ENCODE measurements around the gene FCMR. TPM values are rescaled to one million over a fixed set of nuclear protein-coding genes. Genes with fewer than 3 reads are reported as not detected.

The FCMR gene
- total RNA-seq = not detected
- not detected for polyA plus RNA-seq (2013, experiment 1 of 2)
- polyA plus RNA-seq (2013, experiment 2 of 2) = not detected
- long read RNA-seq, experiment 1 = 0 reads
- long read RNA-seq, experiment 2 = 0 reads
- long read RNA-seq, experiment 3 = 0 reads
- long read RNA-seq, experiment 4 = 0 reads

GRCh38 chr1:206921772-206922265 lies at the start of gene FCMR:
Gene FCMR, minus strand, starts transcription at chr1:206921941. Its CDS starts 87 bp downstream, at chr1:206921854.
- Histone ChIP-seq H3K27ac (ENCODE audit: low read depth, low read length) (no peak within 1 kb of the TSS), H3K9me3 (ENCODE audit: control insufficient read depth, low read length) (no peaks in the 10 kb centered on the region), H3K4me3 (ENCODE audit: low read length) (no peak within 1 kb of the TSS), H3K9ac (ENCODE audit: extremely low read depth, low read length, poor library complexity, severe bottlenecking) (no peak within 1 kb of the TSS), H3K36me3 (ENCODE audit: control insufficient read depth, insufficient read depth, low read length) (no peaks in the 10 kb centered on the region), H3K4me1 (ENCODE audit: control insufficient read depth, insufficient read depth, low read length) (no peaks in the 10 kb centered on the region), H3K27me3 (ENCODE audit: control insufficient read depth, insufficient read depth, low read length, poor library complexity, severe bottlenecking) (peaks cover 6% of the 10 kb centered on the region)
- Mint-ChIP-seq H3K4me3 (no peak within 1 kb of the TSS), H3K27me3 (ENCODE audit: insufficient read depth) (peaks cover 5% of the 10 kb centered on the region), H3K9me3 (no peaks in the 10 kb centered on the region), H3K4me1 (no peaks in the 10 kb centered on the region), H3K27ac (no peak within 1 kb of the TSS), H3K36me3 (ENCODE audit: low read depth) (no peaks in the 10 kb centered on the region)
- 86 to 87% methylated on average over 6 to 7 of the region's 7 CpGs for WGBS, 2 experiments (ENCODE audit: insufficient coverage in 1 of 2, insufficient read length in 1 of 2)
- no peak for DNase-seq
- TF ChIP-seq, protein P1, sequence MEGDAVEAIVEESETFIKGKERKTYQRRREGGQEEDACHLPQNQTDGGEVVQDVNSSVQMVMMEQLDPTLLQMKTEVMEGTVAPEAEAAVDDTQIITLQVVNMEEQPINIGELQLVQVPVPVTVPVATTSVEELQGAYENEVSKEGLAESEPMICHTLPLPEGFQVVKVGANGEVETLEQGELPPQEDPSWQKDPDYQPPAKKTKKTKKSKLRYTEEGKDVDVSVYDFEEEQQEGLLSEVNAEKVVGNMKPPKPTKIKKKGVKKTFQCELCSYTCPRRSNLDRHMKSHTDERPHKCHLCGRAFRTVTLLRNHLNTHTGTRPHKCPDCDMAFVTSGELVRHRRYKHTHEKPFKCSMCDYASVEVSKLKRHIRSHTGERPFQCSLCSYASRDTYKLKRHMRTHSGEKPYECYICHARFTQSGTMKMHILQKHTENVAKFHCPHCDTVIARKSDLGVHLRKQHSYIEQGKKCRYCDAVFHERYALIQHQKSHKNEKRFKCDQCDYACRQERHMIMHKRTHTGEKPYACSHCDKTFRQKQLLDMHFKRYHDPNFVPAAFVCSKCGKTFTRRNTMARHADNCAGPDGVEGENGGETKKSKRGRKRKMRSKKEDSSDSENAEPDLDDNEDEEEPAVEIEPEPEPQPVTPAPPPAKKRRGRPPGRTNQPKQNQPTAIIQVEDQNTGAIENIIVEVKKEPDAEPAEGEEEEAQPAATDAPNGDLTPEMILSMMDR (conservative IDR thresholded peaks at IDR 0.05) = no peak

DNA sequence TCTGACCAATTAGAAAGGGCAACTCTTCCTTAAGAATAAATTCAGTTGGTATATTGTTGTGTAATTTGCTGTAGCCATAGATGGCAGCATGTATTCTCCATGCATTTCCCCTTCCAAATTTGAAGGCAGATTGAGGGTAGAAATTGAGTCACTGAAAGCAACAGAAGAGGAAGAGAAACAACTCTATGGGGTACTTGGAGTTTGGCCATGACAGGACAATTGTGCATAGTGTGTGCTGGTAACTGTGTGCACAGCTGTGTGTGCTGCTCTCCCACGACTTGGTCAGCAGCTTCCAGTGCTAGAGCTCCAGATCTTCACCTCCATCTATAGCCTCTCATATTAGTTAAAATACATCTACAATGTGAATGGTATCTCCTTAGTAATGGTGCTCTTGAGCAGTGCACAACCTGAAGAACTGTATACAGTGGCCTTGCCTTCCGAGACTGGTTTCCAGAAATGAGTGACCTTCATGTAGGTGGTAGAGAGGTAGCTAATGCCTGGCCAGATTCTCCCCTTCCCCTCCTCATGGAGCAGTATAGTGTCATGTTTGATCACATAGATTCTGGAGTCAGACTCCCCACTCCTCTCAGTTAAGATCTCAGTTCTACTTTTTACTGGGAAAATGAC lies 49.4 kb upstream of the FCMR start:
- H3K27ac ChIP-seq (ENCODE audit: low read depth, low read length) = no peak overlapping the region
- H3K4me3 ChIP-seq (ENCODE audit: low read length) = no peak overlapping the region
- no peaks in the 10 kb centered on the region for H3K9me3 ChIP-seq (ENCODE audit: control insufficient read depth, low read length)
- TF ChIP-seq, protein P1 (conservative IDR thresholded peaks at IDR 0.05) = no peak
- H3K4me1 Mint-ChIP-seq = peaks cover 9% of the 10 kb centered on the region
- H3K9me3 Mint-ChIP-seq = no peaks in the 10 kb centered on the region
- peaks cover 9% of the 10 kb centered on the region for H3K27me3 ChIP-seq (ENCODE audit: control insufficient read depth, insufficient read depth, low read length, poor library complexity, severe bottlenecking)
- WGBS, 2 experiments (ENCODE audit: insufficient coverage in 1 of 2, insufficient read length in 1 of 2) = 85 to 100% methylated on average over 1 to 2 of the region's 2 CpGs
- no peak overlapping the region for H3K9ac ChIP-seq (ENCODE audit: extremely low read depth, low read length, poor library complexity, severe bottlenecking)
- no peaks in the 10 kb centered on the region for H3K36me3 ChIP-seq (ENCODE audit: control insufficient read depth, insufficient read depth, low read length)
- no peaks in the 10 kb centered on the region for H3K36me3 Mint-ChIP-seq (ENCODE audit: low read depth)
- no peak for DNase-seq
- H3K27ac Mint-ChIP-seq = no peak overlapping the region
- peaks cover 10% of the 10 kb centered on the region for H3K4me1 ChIP-seq (ENCODE audit: control insufficient read depth, insufficient read depth, low read length)
- no peak overlapping the region for H3K4me3 Mint-ChIP-seq
- peaks cover 27% of the 10 kb centered on the region for H3K27me3 Mint-ChIP-seq (ENCODE audit: insufficient read depth)

- H3K4me3 Mint-ChIP-seq = no peak within 1 kb of the TSS
- no peaks in the 10 kb centered on the region for H3K36me3 Mint-ChIP-seq (ENCODE audit: low read depth)
- H3K4me1 ChIP-seq (ENCODE audit: control insufficient read depth, insufficient read depth, low read length) = peaks cover 10% of the 10 kb centered on the region
- H3K4me3 ChIP-seq (ENCODE audit: low read length) = no peak within 1 kb of the TSS
- no peaks in the 10 kb centered on the region for H3K9me3 Mint-ChIP-seq
- H3K4me1 Mint-ChIP-seq = peaks cover 9% of the 10 kb centered on the region
- H3K9ac ChIP-seq (ENCODE audit: extremely low read depth, low read length, poor library complexity, severe bottlenecking) = no peak within 1 kb of the TSS
- TF ChIP-seq, protein P1 (conservative IDR thresholded peaks at IDR 0.05) = no peak
- H3K27ac Mint-ChIP-seq = no peak within 1 kb of the TSS
- H3K36me3 ChIP-seq (ENCODE audit: control insufficient read depth, insufficient read depth, low read length) = no peaks in the 10 kb centered on the region
- 91% methylated on average over 2 of the region's 2 CpGs; no CpG with 5 or more reads in 1 of the 2 experiments for WGBS, 2 experiments (ENCODE audit: insufficient coverage in 1 of 2, insufficient read length in 1 of 2)
- H3K27ac ChIP-seq (ENCODE audit: low read depth, low read length) = no peak within 1 kb of the TSS
- H3K27me3 Mint-ChIP-seq (ENCODE audit: insufficient read depth) = peaks cover 27% of the 10 kb centered on the region
- H3K27me3 ChIP-seq (ENCODE audit: control insufficient read depth, insufficient read depth, low read length, poor library complexity, severe bottlenecking) = peaks cover 9% of the 10 kb centered on the region
- no peaks in the 10 kb centered on the region for H3K9me3 ChIP-seq (ENCODE audit: control insufficient read depth, low read length)
- no peak for DNase-seq
These were observed 48.7 kb upstream of the FCMR start, which contains the start of gene FCAMR for GRCh38 chr1:206970446-206970845. Gene FCAMR, minus strand, starts transcription at chr1:206970460. Its CDS starts 335 bp downstream, at chr1:206970125.
